Activated CD8-positive, alpha-beta memory T cell treated with anti-CD3 and anti-CD28 coated beads, Interleukin-2, amount 50 U/mL, for 24 hours (primary cell): Measurements from ENCODE around the gene SLC51A.

Experiments used
- DNase-seq: peaks from one replicate; pipeline ENCODE4 v3.0.0-alpha.2; 2020; ENCODE audit errors: extremely low read depth

Gene SLC51A

DNA sequence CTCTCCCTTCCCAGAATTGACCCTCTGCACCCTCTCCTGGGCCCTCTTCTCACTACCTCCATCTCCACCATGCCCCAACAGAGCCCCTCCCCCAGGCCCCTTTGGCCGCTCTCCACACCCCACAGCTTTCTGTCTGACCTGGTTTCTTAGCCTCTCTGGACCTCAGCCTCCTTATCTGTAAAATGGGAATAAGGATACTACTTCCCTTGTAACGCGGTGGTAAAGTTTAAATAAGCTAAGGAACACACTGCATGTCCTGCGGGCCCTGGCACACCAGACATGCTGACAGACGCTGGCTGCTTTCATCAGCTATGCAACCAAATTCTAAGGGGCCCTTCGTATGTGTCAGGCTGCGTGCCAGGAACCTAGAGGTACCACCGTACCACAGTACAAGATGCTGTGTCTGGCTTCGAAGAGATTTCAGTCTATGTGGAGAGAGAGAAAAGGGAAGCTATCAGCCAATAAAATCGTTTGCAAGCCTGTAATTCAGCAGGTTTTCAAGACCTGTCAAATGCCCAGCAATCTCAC lies 777 bp upstream of the SLC51A start:
- no peak for DNase-seq

DNA sequence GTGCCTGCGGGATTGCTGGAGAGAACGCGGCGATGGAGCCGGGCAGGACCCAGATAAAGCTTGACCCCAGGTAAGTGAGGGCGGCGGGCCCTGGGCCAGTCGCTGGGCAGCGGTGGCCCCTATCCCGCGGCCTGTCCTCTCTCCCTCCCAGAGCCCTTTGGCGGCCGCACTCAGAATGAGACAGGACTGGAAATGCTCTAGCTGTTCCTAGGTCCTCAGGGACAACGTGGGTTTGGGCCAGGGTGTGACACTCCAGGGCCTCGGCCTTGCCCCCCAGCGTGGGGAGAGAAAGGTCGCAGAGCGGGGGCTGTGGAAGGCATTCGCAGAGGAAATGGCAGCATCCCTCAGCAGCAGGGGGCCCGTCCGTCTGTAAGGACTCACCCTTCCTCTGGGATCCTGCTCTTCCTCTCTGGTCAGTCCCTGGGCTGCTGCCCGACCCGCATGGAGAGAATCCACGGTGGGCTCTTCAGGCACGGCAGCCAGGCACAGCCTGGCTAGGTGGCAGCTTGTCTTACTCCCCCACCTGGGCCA lies 412 bp downstream of the SLC51A start:
- no peak for DNase-seq

DNA sequence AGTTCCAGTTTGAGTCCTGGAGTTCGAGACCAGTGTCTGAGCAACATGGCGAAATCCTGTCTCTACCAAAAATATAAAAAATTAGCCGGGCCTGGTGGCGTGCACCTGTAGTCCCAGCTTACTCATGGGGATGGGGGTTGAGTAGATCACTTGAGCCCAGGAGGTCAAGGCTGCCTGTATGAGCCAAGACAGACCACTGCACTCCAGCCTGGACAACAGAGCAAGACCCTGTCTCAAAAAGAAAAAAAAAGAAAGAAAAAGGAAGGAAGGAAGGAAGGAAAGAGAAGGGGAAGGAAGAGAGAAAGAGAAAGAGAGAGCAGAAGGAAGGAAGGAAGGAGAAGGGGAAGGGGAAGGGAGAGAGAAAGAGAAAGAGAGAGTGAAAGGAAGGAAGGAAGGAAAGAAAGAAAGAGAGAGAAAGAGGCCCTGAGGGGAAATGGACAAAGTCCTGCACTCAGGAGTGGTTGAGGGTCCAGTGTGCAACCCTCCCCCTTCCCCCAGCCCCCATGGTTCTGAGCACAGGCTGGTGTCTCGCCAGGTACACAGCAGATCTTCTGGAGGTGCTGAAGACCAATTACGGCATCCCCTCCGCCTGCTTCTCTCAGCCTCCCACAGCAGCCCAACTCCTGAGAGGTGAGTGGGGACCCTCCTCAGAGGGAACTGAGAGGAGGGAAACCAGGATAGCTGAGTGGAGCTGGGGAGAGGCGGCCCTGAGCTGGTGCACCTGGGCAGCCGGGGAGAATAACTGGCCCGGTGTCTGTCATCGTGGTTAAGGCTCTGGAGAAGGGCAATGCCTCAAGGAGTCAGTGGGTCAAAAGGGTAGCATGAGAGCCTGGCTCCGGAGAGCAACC lies 1.2 kb downstream of the SLC51A start:
- DNase-seq = no peak

DNA sequence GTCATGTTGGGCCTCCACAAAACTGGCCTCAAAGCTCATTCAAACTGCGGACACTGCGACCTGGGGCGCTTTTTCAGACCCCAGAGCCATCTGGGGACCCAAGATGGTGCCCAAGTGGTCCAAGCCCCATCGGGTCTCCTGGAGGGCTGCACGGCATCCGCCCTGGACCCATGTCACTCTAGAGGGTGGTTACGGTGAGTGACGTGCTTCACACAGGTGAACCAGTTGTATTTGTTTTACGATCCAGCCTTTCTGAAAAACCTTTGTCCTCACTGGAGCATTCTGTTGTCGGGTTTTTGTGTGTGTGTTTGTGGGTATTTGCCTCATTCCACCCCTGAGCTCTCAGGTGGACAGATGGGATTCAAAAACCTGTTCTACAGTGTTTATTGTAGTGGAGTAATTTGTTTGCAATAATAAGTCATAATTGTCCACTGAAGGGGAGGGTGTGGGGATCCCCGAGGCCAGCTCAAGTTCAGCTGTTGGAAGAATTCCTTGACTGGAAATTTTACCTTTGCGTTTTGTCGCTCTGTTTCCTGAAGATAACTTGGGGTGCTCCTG lies 1.9 kb downstream of the SLC51A start:
- DNase-seq = no peak

DNA sequence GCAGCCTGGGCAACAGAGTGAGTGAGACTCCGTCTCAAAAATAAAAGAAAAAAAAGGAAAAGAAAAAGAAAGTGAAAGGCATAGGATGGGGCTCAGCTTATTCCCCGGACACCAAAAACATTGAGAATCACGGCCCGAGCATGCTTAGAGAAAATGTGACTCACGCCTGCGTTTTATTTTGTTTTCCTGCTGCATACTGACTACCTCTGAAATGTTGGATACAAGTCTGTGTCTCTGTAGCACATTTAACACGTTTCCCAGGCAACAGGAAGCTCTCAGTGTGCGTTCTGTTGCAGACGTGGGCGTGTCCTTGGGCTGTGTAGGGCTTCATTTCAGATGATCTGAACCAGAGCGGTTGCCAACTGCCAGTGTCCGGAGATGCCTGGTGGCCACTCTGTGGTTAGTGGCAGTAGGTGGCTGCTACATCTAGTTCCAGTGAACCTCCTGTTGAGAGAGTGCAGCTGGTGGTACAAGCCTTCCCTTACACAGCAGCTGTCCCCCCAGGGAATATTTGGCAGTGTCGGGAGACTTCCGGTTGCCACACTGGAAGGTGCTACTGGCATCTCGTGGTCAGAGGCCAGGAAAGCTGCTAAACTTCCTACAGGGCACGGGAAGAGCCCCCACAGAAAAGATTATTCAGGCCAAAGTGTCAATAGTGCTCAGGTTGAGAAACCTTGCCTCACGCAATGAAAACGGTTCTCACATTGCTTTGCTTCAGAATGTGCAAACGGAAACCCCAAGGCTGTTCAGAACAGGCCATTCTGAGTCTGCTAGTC lies 3.0 kb downstream of the SLC51A start:
- DNase-seq = peak; percentile 9

DNA sequence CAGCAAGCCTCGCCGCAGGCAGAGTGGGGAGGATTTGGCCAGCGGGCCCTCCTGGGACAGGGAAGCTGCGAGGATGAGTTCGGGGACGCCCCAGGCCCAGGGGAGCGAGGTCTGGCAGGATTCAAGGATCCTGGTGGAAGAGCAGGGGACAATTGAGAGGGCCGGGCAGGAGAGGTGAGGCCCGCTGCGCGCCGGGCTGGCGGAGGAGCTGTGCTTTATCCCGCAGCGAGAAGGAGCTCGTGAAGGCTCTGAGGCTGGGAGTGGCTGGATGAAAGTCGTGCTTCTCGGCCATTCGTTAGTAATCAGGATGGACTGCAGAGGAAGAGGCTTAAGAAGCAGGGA lies 3.6 kb downstream of the SLC51A start:
- DNase-seq = no peak

DNA sequence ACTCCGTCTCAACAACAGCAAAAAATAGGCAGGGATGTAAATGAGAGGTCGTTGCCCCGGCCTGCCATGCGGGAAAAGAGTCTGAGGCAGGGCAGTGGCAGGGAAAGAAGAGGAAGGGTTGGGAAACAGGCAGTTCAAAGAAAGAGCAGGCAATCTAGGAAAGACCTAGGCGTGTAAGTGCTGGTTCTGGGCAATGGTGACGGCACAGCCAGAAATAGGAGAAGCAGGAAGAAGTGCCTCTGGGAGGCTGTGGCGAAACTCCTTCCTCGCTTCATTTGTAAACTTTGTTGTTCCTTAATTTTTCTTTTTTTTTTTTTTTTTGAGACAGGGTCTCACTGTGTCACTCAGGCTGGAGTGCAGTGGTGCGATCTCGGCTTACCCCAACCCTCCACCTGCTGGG lies 4.3 kb downstream of the SLC51A start:
- no peak for DNase-seq

DNA sequence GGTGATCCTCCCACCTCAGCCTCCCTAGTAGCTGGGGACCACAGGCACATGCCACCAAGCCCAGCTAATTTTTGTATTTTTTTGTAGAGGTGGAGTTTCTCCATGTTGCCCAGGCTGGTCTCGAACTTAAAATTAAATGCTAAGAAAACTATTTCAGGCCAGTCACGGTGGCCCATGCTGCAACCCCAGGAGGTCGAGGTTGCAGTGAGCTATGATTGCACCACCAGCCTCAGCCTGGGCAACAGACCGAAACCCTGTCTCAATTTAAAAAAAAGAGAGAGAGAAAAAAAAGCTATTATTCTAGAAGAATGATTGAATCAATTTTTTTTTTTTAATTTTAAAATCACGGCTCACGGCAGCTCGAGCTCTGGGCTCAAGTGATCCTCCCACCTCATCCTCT lies 4.7 kb downstream of the SLC51A start:
- no peak for DNase-seq

DNA sequence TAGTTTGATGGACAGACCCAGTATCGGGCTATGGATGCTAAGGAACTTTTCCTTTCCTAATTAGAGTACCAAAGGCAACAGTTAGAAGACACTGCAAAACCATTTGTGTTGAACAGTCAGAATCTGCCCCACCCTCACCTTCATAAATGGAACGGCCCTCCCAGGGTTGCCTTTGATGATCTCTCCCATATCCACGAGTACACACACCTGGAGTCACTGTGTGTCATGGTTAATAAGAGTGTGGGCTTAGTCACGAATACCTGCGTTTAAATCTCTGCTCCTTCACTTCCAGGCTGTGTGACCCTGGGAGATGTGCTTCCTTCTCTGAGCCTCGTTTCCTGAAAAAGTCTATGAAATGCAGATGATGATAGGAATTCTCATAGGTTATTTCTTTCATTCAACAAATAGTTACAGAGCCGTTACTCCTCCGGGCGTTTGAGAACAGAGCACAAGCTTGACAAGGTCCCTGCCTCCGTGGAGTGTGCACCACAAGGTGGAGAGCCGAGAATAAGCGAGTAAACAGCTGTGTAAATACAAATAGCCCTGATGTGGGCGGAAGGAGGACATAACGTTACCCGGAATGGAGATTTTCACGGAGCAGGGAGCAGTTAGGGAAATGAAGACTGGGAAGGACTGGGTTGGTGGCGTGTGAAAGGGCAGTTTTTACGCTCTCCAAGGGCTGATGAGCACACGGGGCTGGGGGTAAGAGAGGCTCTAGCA lies 6.7 kb downstream of the SLC51A start:
- DNase-seq = no peak

DNA sequence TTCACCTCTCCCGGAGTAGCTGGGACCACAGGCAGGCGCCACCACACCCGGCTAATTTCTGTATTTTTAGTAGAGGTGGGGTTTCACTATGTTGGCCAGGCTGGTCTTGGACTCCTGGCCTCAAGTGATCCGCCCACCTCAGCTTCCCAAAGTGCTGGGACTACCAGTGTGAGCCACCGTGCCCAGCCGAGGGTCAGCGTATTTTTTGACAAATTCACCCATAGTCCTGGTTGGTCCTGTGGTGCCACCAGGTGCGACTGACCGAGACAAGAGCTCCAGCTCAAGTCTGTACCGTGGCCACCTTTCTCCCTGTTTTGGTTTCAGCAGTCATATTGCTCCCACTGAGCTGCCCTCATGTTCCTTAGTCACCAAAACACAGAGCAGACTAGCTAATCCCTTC lies 8.8 kb downstream of the SLC51A start:
- no peak for DNase-seq

DNA sequence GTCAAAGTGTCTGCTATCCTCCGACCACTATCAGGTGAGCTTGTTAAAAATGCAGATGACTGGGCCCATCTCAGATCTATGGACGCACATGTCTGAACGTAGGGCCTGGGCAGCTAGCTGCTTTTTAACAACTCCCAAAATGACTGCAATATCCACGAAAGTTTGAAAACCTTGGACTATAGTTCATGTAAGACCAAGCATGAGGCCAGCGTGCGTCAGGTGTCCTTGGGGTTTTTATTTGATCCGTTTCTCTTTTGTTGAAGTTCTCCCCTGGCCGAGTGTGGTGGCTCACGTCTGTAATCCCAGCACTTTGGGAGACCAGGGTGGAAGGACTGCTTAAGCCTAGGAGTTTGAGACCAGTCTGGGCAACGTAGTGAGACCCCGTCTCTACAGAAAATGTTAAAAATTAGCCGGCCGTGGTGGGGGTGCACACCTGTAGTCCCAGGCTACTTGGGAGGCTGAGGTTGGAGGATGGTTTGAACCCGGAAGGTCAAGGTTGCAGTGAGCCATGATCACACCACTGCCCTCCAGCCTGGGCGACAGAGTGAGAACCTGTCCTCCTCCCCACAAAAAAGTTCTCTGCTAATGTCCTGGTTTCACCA lies 9.5 kb downstream of the SLC51A start:
- no peak for DNase-seq

DNA sequence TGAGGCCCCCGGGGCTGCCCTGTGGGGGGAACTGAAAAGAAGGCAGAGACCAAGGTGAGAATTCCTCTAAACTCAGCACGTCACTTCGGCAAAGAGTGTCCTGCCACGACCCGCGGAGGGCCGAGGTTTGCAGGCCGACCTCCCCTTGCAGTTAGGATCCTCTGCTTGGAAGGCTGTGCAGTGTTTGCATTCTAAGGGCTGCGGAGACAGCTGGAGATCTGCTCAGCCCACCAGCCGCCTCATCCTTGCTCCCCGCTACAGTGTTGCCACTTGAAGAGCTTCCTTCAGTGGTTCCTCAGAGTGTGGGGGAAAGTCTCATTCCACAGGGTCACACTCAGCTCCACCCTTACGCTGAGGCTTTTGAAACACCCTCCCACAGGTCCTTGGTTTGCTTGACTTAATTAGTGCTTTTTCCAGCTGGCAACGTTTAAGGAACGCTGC lies 10.8 kb downstream of the SLC51A start:
- DNase-seq = no peak

DNA sequence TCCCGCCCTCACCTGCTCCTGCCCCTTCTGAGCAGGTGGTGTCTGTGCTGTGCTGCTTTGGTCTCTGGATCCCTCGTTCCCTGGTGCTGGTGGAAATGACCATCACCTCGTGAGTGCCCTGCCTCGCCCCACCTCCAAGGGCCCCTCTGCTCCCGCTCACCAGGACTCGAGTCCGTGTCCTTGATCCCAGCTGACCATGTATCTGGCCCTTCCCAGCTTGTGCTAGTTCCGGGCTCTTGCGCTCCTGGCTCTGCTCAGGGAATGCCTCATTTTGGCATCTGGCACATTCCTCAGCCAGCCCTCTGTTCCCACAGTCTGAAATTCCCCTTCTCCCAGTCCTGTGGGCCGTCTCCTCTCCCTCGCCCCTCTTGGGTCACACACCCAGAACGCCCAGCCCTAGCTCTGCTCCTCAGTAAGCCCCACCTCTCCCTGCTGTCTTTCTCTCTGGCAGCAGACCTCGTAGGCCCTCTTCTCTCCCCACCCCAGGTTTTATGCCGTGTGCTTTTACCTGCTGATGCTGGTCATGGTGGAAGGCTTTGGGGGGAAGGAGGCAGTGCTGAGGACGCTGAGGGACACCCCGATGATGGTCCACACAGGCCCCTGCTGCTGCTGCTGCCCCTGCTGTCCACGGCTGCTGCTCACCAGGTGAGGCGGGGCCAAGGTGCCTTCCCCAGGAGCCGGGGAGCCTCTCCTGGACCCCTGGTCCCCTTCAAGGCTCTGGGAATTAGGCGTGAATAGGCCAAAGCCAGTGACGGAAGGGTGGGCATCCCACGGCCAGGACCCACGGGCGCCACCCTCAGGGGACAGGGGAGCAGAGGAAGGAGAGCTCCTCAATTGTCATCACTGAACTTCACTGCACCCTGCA lies 11.5 kb downstream of the SLC51A start:
- DNase-seq = no peak

DNA sequence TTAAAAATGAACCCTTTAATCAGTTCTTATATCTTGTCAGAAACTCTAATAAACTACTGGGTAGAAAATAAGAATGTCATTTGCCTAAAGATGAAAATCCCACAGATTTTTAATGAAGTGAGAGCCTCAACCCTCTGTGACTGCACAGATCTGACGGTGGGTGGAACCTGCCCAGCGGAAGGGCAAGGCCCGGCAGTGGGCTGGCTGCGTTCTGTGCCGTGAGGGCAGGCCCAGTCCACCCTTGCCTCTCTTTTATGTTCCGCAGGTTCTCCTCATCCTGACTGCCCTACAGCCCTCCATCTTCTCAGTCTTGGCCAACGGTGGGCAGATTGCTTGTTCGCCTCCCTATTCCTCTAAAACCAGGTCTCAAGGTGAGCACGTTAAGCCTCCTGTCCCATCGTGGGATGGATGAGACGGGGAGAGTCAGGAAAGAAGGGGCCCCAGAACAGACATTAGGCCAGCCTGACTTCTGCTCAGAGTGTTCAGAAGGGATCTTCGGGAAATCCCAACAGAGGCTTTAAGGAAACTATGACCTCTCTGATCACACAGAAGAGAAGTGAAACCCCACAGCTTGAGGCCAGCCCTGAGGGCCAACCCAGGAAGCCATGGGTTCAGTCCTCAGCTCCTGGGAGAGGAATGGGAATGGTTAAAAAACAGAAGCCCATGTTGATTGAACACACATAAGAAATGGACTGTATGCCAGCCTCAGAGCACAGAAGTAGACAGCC lies 16.0 kb downstream of the SLC51A start:
- no peak for DNase-seq

DNA sequence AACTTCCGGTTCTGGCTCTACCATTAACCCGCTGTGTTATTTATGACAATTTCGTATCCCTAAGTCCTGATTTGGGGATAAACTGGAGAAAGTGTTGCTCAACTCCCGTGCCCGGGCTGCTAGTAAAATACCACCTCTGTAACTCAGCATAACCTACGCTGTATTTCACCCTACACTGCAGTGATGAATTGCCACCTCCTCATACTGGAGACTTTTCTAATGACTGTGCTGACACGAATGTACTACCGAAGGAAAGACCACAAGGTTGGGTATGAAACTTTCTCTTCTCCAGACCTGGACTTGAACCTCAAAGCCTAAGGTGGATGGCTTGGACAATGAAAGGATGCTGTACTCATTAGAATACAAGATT lies 16.5 kb downstream of the SLC51A start:
- no peak for DNase-seq

DNA sequence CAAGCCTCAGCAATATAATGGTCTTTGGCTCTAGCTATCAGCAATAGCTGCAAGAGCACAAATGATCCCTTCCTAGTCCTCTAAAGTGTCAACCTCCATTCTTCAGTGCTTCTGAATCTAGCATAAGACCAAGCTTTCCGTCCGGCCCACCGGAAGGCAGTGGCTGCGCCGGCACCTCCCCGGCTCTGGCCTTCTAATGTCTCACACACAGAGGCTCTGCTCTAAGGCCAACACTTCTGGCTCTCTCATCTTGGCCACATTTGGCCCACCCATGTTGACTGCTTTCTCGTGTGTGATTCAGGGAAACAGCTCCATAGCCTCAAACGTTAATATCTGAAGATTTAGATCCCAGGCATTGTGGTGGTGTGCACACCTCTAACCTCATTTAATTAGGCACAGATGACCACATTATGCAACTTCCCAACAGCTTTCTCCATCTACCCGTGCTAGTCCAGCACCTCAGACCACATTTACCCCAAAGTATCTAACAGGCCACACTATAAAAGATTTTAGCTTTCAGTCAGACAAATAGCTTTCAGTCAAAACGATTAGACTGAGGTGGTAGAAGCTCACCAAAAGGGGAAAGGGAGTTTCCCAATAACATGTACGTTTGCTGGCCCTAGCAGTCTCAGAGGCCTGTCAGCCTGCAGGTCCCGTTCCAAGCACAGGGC lies 19.3 kb downstream of the SLC51A start:
- DNase-seq = no peak

DNA sequence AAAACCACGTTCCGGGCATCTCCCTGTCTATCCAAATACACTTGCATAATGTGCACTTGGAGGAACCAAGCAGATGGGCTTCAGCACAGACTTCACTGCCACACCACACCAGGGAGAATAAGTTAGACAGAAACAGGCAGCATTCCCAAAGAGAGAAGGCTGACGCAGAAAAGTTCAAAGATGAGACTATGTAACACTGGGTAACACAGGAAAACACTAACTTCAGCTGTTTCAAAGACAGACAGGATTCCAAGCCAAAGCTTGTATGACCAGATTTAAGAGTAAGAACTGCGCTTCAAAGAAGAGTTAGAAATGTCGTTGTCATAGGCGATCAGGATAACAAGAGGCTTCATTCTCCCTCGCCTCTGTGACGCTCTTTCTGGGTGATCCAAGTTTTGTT lies 19.9 kb downstream of the SLC51A start:
- DNase-seq = no peak

DNA sequence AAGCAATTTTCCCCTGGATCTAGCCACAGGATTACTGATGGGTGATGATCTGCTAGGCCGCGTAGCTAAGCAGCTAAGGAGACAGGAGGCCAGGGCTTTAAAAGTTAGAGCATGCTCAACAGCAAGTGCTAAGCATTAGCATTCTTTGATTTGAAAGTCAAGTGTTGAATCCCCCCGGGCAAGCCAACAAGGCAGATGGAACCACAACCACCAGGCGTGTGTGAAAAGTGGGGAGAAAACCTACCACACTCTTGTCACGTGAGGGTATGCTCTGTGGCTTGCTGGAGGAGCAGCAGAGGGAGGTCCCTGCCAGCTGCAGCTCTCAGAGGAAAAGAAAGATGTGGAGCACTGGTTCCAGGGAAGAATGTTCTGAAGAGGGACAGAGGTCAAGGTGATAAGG lies 20.9 kb downstream of the SLC51A start:
- no peak for DNase-seq
